ENCODE results near the gene ZNF710. TPM values are rescaled to one million over a fixed set of nuclear protein-coding genes. Genes with fewer than 3 reads are reported as not detected.

Gene ZNF710
- total and polyA plus RNA-seq, 2 of the 13 experiments (the other 11 are each of a cell fraction or from before 2014, with no cell fraction given), result 4.7 to 20.6 TPM

DNA sequence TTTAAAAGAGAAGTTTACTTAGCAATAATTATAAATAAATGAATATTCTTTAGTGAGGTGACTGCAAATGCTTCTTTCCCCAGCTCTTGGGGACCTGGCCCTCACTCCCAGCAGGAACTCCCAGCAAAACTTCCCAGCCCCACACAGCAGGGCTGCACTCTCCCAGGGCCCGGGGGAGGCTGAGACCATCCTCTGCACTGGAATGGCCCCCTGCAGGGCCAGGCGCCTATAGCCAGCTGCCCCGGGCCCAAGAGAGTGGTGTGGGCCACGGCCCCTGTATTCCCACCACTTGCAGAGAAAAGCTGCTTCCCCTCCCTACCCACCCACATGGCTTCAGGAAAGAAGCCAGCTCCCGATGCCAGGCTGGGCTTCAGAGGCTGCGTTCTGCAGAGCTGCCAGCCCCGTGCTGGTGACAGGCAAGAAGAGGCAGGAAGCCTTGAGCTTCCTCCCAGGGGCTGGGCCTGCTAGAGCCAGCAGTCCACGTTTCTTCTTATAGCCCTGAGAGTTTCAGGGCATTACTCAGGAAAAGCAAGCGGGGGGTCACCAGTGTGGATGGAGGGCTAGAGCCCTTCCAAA lies 81.1 kb downstream of the ZNF710 start:
- no peaks in the 10 kb centered on the region for H3K4me1 ChIP-seq (ENCODE audit: insufficient read depth, low read length)
- no peak for DNase-seq (ENCODE audit: low spot score)
- peak; percentile 15; the same call in 1 of the 3 replicates for ATAC-seq
- WGBS (ENCODE audit: low lambda C conversion rate), result 93% methylated on average over 7 of the region's 9 CpGs
- no peaks in the 10 kb centered on the region for H3K27me3 ChIP-seq (ENCODE audit: control insufficient read depth in 1 of 2, insufficient read depth in 2 of 2, low read length in 2 of 2)
- no peak overlapping the region for H3K9ac ChIP-seq (ENCODE audit: insufficient read depth, low read depth, low read length)
- BruUV-seq (replicated peaks), result no TSS peak
- H3K9me3 ChIP-seq (ENCODE audit: low read length), result no peaks in the 10 kb centered on the region
- in situ Hi-C loops (cut with HindIII; ENCODE audit: extremely low pct_ligation_motif_present, low pct_unique_long_range_greater_than_20kb), result loop anchor here (25.0 kb wide), 1 partner anchor 345 kb away; no protein-coding TSS in a partner anchor
- H3K4me2 ChIP-seq (ENCODE audit: low read depth, low read length), result no peak overlapping the region
- POLR2A ChIA-PET, result no interaction called here
- no peak overlapping the region for H3K4me3 ChIP-seq (replicated peaks in 1 of 3; ENCODE audit: insufficient read depth in 1 of 3, low read depth in 2 of 3, low read length in 3 of 3)
- H3K27ac ChIP-seq (ENCODE audit: extremely low read length, insufficient read depth, low read length), result no peak overlapping the region
- H2AFZ ChIP-seq (ENCODE audit: low read length), result no peak overlapping the region
- FAIRE-seq, result no peak
- H4K20me1 ChIP-seq (ENCODE audit: insufficient read depth, low read length), result no peaks in the 10 kb centered on the region
- CTCF ChIA-PET (ENCODE audit: low intra/inter-chr PET ratio, low total read pairs), result no interaction called here
- TF ChIP-seq ZNF136 (CRISPR knock-in tag; IDR thresholded peaks at IDR 0.05; ENCODE audit: low read depth) (no peak), RBM22 (optimal IDR thresholded peaks at IDR 0.05; ENCODE audit: low read length) (peak; percentile 58), KLF12 (CRISPR knock-in tag; IDR thresholded peaks at IDR 0.05; ENCODE audit: borderline replicate concordance) (no peak), SRSF4 (IDR thresholded peaks at IDR 0.05; ENCODE audit: low read depth, low read length, poor library complexity, severe bottlenecking) (no peak), ZNF501 (CRISPR knock-in tag; IDR thresholded peaks at IDR 0.05) (no peak), ZNF451 (CRISPR knock-in tag; IDR thresholded peaks at IDR 0.05) (no peak), ZSCAN9 (CRISPR knock-in tag; IDR thresholded peaks at IDR 0.05; ENCODE audit: borderline replicate concordance) (no peak), ZNF567 (CRISPR knock-in tag; IDR thresholded peaks at IDR 0.05; ENCODE audit: borderline replicate concordance) (no peak), ZNF484 (CRISPR knock-in tag; IDR thresholded peaks at IDR 0.05; ENCODE audit: borderline replicate concordance, low read depth) (no peak), AGO2 (optimal IDR thresholded peaks at IDR 0.05; ENCODE audit: low read depth, low read length) (peak; percentile 70), MIER2 (CRISPR knock-in tag; IDR thresholded peaks at IDR 0.05) (no peak), POGZ (CRISPR knock-in tag; IDR thresholded peaks at IDR 0.05) (no peak), XBP1 (CRISPR knock-in tag; IDR thresholded peaks at IDR 0.05) (no peak), NPAS2 (CRISPR knock-in tag; IDR thresholded peaks at IDR 0.05; ENCODE audit: borderline replicate concordance) (no peak), CBX1 (IDR thresholded peaks at IDR 0.05; ENCODE audit: low read depth) (no peak)
- TF ChIP-seq, protein P1, sequence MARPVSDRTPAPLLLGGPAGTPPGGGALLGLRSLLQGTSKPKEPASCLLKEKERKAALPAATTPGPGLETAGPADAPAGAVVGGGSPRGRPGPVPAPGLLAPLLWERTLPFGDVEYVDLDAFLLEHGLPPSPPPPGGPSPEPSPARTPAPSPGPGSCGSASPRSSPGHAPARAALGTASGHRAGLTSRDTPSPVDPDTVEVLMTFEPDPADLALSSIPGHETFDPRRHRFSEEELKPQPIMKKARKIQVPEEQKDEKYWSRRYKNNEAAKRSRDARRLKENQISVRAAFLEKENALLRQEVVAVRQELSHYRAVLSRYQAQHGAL (CRISPR knock-in tag; IDR thresholded peaks at IDR 0.05; ENCODE audit: not compliant biosample characterization), result no peak
- TF ChIP-seq, protein P2, sequence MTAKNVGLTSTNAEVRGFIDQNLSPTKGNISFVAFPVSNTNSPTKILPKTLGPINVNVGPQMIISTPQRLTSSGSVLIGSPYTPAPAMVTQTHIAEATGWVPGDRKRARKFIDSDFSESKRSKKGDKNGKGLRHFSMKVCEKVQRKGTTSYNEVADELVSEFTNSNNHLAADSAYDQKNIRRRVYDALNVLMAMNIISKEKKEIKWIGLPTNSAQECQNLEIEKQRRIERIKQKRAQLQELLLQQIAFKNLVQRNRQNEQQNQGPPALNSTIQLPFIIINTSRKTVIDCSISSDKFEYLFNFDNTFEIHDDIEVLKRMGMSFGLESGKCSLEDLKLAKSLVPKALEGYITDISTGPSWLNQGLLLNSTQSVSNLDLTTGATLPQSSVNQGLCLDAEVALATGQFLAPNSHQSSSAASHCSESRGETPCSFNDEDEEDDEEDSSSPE (CRISPR knock-in tag; IDR thresholded peaks at IDR 0.05), result no peak
- peaks cover 10 to 30% of the 10 kb centered on the region in 2 experiments; a peak in 4 of 5 replicates for H3K36me3 ChIP-seq (replicated peaks in 1 of 2; ENCODE audit: control insufficient read depth in 1 of 2, insufficient read depth in 2 of 2, low read length in 2 of 2)
- H3K79me2 ChIP-seq (ENCODE audit: insufficient read depth, low read length), result no peaks in the 10 kb centered on the region
- intact Hi-C loops (cut with micrococcal nuclease; ENCODE audit: unreplicated experiment), result no loop called here

Data from HepG2 (cell line).